Activated CD4-positive, alpha-beta T cell treated with anti-CD3 and anti-CD28 coated beads for 4 hours (primary cell): ENCODE results near the gene CCDC120.

Experiments used
- DNase-seq, 2 donors: peaks; one replicate each; pipeline ENCODE4 v3.0.0-alpha.2; 2020

Gene CCDC120, protein sequence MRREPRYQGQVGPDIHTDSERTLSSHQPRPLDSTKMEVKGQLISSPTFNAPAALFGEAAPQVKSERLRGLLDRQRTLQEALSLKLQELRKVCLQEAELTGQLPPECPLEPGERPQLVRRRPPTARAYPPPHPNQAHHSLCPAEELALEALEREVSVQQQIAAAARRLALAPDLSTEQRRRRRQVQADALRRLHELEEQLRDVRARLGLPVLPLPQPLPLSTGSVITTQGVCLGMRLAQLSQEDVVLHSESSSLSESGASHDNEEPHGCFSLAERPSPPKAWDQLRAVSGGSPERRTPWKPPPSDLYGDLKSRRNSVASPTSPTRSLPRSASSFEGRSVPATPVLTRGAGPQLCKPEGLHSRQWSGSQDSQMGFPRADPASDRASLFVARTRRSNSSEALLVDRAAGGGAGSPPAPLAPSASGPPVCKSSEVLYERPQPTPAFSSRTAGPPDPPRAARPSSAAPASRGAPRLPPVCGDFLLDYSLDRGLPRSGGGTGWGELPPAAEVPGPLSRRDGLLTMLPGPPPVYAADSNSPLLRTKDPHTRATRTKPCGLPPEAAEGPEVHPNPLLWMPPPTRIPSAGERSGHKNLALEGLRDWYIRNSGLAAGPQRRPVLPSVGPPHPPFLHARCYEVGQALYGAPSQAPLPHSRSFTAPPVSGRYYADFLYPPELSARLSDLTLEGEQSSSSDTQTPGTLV

GRCh38 chrX:49058794-49059193 is at the start of gene CCDC120:
TSS of gene CCDC120 (plus strand) at chrX:49058999. CDS start at chrX:49062042, 3,043 bp downstream.
- no peak for DNase-seq

- DNase-seq, result no peak
Observed at GRCh38 chrX:49019050-49019449, 39.7 kb upstream of the CCDC120 start.

GRCh38 chrX:49019599-49020249 is 39.1 kb upstream of the CCDC120 start:
- DNase-seq, result no peak

DNA sequence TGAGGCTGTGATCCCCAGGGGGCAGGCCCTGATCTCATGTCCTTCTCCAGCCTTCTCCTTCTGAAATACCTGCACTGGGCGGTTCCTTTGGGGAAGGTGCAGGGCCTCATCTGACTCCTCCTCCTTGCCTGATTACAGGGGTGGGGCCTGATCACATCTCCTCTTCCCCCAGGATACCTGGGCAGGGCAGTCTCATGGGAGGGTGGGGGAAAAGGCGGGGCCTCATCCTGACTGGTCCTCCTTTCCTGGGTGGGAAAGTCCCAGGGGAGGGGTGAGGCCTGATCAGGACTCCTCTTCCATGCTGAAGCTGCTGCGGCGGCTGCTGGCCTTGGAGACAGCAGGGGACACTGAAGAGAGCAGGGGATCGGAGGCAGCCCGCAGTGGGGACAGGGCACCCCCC is 28.9 kb upstream of the CCDC120 start:
- DNase-seq, result no peak

GRCh38 chrX:49030283-49030682 is 28.5 kb upstream of the CCDC120 start:
- no peak for DNase-seq

GRCh38 chrX:49037883-49038475 is 20.8 kb upstream of the CCDC120 start:
- no peak for DNase-seq

DNA sequence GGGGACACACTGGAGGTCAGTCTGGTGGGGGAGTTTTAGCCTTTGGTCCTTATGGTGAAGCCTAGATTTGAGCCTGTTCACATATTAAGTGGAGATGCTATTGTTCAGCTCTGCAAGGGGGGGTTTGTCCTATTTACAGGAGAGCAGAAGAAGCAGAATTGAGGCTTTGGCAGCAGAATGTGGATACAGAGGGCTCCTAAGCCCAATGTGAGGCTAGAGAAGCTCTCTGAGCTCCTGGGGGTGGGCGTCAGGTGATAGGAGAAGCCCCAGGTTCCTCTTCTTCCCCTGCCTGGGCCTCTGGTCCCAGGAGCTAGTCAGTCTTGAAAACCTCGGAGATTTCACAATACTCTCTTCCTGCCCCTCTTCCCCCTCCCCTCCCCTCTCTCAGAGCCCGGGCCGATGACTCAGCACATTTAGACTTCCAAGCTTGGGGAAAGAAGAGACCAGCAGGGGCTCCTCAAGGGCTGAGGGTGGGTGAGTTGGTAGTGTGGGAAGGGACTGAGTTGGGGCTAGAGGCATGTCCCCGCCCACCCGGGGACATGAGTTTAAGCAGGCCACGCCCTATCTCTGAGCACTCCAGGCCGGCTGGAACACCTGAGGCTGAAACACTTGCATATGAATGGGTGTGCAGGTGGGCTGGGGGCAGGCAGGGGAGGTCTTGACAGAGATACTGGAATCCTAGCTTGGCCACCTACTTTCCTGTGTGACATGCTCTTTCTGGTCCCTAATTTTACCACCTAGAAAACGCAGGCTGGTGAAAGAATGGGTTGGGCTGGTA is 19.0 kb upstream of the CCDC120 start:
- peak; percentile 53 to 58 for DNase-seq

DNA sequence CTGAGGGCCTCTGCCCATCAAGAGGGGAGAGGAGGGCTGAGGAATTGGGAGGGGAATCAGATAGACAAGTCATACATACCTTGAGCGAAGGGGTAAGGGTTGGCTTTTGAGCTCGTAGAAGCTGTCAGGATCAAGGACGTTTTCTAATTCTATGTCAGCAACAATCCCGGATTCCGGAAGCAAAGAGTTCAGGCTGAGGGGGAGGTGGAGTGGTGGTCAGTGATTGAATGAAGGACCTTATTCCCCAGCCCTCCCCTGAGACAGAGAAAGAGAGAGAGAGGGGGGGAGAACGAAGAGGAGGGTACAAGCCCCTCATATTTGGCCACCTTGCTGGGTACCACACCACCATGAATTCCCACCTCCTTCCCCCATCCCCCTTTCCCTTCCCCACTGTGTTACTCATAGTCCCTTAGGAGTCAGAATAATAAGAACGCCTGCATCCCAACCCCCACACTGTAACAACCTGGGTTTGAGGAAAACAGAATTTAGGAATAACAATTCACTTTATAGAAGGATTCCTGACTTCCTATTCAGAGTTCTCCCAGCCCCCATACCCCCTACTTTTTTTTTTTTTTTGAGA is 18.3 kb upstream of the CCDC120 start:
- no peak for DNase-seq

- no peak for DNase-seq
Observed at GRCh38 chrX:49041744-49042580, 16.8 kb upstream of the CCDC120 start.

GRCh38 chrX:49042581-49043219 is 16.1 kb upstream of the CCDC120 start:
- no peak for DNase-seq

GRCh38 chrX:49043220-49043986 is 15.4 kb upstream of the CCDC120 start, which contains the start of gene TFE3:
TSS of gene TFE3 (minus strand) at chrX:49043357. CDS start at chrX:49043226, 131 bp downstream.
- peak; percentile 93 to 95 for DNase-seq

DNA sequence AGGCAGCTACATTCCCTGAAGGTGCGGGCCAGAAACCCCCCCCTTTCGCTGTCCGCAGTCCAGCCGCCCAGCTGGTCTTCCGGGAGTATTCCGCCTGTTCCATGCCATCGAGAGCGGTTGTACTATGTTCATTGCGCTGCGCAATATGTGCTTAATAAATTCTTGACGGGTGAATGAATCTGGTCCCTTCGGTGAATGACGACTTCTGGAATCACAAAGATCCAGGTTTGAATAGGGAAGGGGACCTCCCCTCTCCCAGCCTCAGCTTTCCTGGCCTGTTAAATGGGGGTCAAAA is 14.9 kb upstream of the CCDC120 start:
- DNase-seq, result no peak

GRCh38 chrX:49053223-49054072 is 5.4 kb upstream of the CCDC120 start:
- peak; percentile 59 to 61 for DNase-seq

DNA sequence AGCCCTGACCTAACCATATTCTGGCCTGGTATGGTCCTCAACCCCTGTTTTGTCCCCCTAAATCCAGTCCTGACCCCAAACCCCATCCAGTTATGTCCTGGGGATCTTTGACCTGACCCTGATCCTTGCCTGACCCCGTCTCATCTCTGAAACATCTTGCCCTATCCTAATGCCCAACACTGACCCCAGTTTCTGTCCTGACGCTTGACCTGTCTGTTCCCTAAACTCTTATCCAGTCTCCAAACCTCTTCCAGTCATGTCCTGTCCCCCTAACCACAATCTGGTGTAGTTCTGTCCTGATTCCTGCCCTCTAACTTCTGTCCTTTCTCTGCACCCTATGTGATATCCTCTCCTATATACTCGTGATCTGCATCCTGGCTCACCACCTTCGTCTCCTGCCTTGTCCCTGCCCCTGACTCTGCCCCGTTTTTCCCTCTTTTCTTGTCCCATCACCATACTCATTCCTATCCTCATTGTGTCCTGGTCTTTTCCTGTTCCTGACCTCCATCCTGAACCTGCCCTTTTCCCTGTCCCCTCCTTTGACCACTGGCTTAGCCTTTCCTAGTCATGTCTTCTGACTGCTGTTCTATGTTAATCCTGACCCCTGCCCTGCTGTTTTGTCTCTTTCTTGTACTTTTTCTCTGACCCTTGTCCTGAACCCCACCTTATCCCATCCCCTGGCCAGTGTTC is 4.6 kb upstream of the CCDC120 start:
- no peak for DNase-seq

DNA sequence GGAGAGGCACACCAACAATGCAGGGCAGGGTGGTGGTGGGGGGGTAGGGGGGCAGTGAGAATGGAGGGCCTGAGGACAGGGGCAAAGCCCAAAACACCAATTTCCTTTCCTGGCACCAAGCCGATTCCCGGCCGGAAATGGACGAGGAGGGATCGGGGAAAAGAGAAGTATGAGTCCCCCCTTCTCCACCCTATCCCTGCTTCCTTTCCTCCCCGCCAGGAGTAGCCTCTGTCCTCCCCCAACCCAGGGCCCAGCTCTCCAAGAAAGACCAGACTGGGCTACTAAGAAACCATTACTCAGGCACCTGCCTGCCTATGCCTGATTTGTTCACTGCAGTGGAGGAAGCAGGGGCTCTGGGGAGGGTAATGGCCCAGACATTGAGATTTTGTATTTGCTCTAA is 402 bp downstream of the CCDC120 start:
- no peak for DNase-seq

GRCh38 chrX:49059681-49060085 is 884 bp downstream of the CCDC120 start:
- DNase-seq, result no peak

GRCh38 chrX:49060914-49061313 is 2.1 kb downstream of the CCDC120 start:
- no peak for DNase-seq

- no peak for DNase-seq
Observed at GRCh38 chrX:49061490-49061889, 2.7 kb downstream of the CCDC120 start.
